HepG2 (cell line): ENCODE measurements around the gene NLRC5. TPM values are rescaled to one million over a fixed set of nuclear protein-coding genes. Genes with fewer than 3 reads are reported as not detected.

Experiments used
- ATAC-seq: fragments of 200-7000 bp; cut with Tn5 transposase; 3 replicates; pipeline ENCODE4 v1.9.1; 2020; ENCODE audit warnings: mild to moderate bottlenecking, moderate library complexity
- BruUV-seq: library from RNA; stranded (reverse); fragments of 400-500 nt; replicated peaks from 2 replicates; lab custom pipeline; 2021; lab: Mats Ljungman, UMichigan
- CTCF ChIA-PET: fragments of 300-600 bp; formaldehyde crosslinking; extraction: SDS; loops from one replicate; lab custom pipeline; 2021; ENCODE audit warnings: low total read pairs, inconsistent platforms, low intra/inter-chr PET ratio; lab: Yijun Ruan, JAX
- POLR2A ChIA-PET: fragments of 350-600 bp; sonication (Branson Sonifier 250); formaldehyde crosslinking; loops from one replicate; lab custom pipeline; 2020; ENCODE audit warnings: antibody characterized with exemption, inconsistent platforms; lab: Yijun Ruan, JAX
- DNase-seq: peaks from one replicate; pipeline ENCODE4 v3.0.0-alpha.2; 2015; ENCODE audit warnings: low spot score
- FAIRE-seq: peaks from 3 replicates; lab custom pipeline; 2011; peaks lifted over from hg19 to GRCh38; lab: Jason Lieb, UNC
- H2AFZ ChIP-seq: one replicate; pipeline ENCODE4 v1.6.1; 2011; ENCODE audit warnings: low read length, inconsistent platforms
- H3K27ac ChIP-seq: fragments of 300-600 bp; 3 replicates; pipeline ENCODE4 v1.8.0; 2011; ENCODE audit warnings: mixed run types, mild to moderate bottlenecking, mixed read lengths, low read length, inconsistent platforms; ENCODE audit not compliant: insufficient read depth; ENCODE audit errors: extremely low read length
- H3K27me3 ChIP-seq, 2 experiments: fragments of 200-600 bp in 1 of 2; 2 replicates in 1 of 2; 3 replicates in 1 of 2; pipeline versions ENCODE4 v1.6.0 to v1.8.0; 2011; ENCODE audit warnings: low read length in 2 of 2, mild to moderate bottlenecking in 2 of 2, moderate library complexity in 2 of 2, inconsistent platforms in 1 of 2; ENCODE audit not compliant: insufficient read depth in 2 of 2, control insufficient read depth in 1 of 2
- H3K36me3 ChIP-seq, 2 experiments: fragments of 200-600 bp in 1 of 2; replicated peaks in 1 of 2; 2 replicates in 1 of 2; 3 replicates in 1 of 2; pipeline versions ENCODE4 v1.5.1 to v1.8.0; 2011; ENCODE audit warnings: low read length in 2 of 2, inconsistent platforms in 1 of 2; ENCODE audit not compliant: insufficient read depth in 2 of 2, control insufficient read depth in 1 of 2
- H3K4me1 ChIP-seq: 2 replicates; pipeline ENCODE4 v1.5.1; 2012; ENCODE audit warnings: low read length, inconsistent platforms; ENCODE audit not compliant: insufficient read depth
- H3K4me2 ChIP-seq: 2 replicates; pipeline ENCODE4 v1.6.0; 2011; ENCODE audit warnings: low read depth, low read length, inconsistent platforms
- H3K4me3 ChIP-seq, 3 experiments: fragments of 200-600 bp in 1 of 3; sonication (generic), shearing (Covaris generic) in 1 of 3; replicated peaks in 1 of 3; 2 replicates each; pipeline ENCODE4 v1.5.1; 2011 to 2016; ENCODE audit warnings: low read length in 3 of 3, inconsistent platforms in 2 of 3, low read depth in 2 of 3, mild to moderate bottlenecking in 2 of 3, control low read depth in 1 of 3, mixed read lengths in 1 of 3; ENCODE audit not compliant: insufficient read depth in 1 of 3
- H3K79me2 ChIP-seq: one replicate; pipeline ENCODE4 v1.6.1; 2011; ENCODE audit warnings: low read length, inconsistent platforms; ENCODE audit not compliant: insufficient read depth
- H3K9ac ChIP-seq: 2 replicates; pipeline ENCODE4 v1.6.0; 2011; ENCODE audit warnings: mild to moderate bottlenecking, low read depth, low read length, inconsistent platforms; ENCODE audit not compliant: insufficient read depth
- H3K9me3 ChIP-seq: 2 replicates; pipeline ENCODE4 v1.5.1; 2012; ENCODE audit warnings: mild to moderate bottlenecking, low read length
- H4K20me1 ChIP-seq: 2 replicates; pipeline ENCODE4 v1.6.0; 2011; ENCODE audit warnings: inconsistent platforms, mild to moderate bottlenecking, low read length, moderate library complexity; ENCODE audit not compliant: insufficient read depth
- AHR ChIP-seq: IDR thresholded peaks from 2 replicates; pipeline ENCODE4 v1.6.1; 2018; ENCODE audit warnings: missing genetic modification reagents, missing compliant biosample characterization
- ARID5B ChIP-seq: IDR thresholded peaks from 2 replicates; pipeline ENCODE4 v1.4.0; 2020; ENCODE audit warnings: mild to moderate bottlenecking, missing genetic modification reagents
- BRCA1 ChIP-seq: sonication (generic); formaldehyde crosslinking; IDR thresholded peaks from 2 replicates; pipeline ENCODE4 v1.4.0; 2020; ENCODE audit warnings: missing genetic modification reagents
- CEBPB ChIP-seq: IDR thresholded peaks from 2 replicates; pipeline ENCODE4 v1.6.1; 2011; ENCODE audit warnings: low read depth, low read length, improper control_type of control experiment, borderline replicate concordance
- ELF1 ChIP-seq: sonication (generic); formaldehyde crosslinking; IDR thresholded peaks from 2 replicates; pipeline ENCODE4 v1.4.0; 2020; ENCODE audit warnings: missing genetic modification reagents
- HMGXB4 ChIP-seq, 2 experiments: sonication (generic) in 1 of 2; formaldehyde crosslinking in 1 of 2; IDR thresholded peaks; 2 replicates each; pipeline versions ENCODE4 v1.4.0 to v1.6.1; 2018 to 2020; ENCODE audit warnings: missing genetic modification reagents in 2 of 2, borderline replicate concordance in 1 of 2, low read depth in 1 of 2, mild to moderate bottlenecking in 1 of 2, missing biosample characterization in 1 of 2
- LCORL ChIP-seq, 2 experiments: fragments of 450-650 bp in 1 of 2; sonication (generic) in 1 of 2; formaldehyde crosslinking in 1 of 2; IDR thresholded peaks; 2 replicates each; pipeline versions ENCODE4 v1.5.0 to v1.6.1; 2017 to 2020; ENCODE audit warnings: antibody characterized with exemption in 1 of 2, missing genetic modification reagents in 1 of 2
- MIER2 ChIP-seq: IDR thresholded peaks from 2 replicates; pipeline ENCODE4 v1.6.1; 2016; ENCODE audit warnings: missing biosample characterization, missing genetic modification reagents
- MTERF4 ChIP-seq: sonication (generic); formaldehyde crosslinking; IDR thresholded peaks from 2 replicates; pipeline ENCODE4 v1.8.0; 2023; ENCODE audit warnings: mild to moderate bottlenecking, missing genetic modification reagents
- PHF21A ChIP-seq: sonication (generic); formaldehyde crosslinking; IDR thresholded peaks from 2 replicates; pipeline ENCODE4 v1.5.0; 2020; ENCODE audit warnings: mild to moderate bottlenecking, missing genetic modification reagents
- RXRA ChIP-seq: sonication (generic); formaldehyde crosslinking; IDR thresholded peaks from 2 replicates; pipeline ENCODE4 v1.5.1; 2020; ENCODE audit warnings: missing genetic modification reagents
- SP140L ChIP-seq: sonication (generic); formaldehyde crosslinking; IDR thresholded peaks from 2 replicates; pipeline ENCODE4 v1.4.0; 2020; ENCODE audit warnings: missing genetic modification reagents, borderline replicate concordance
- TEF ChIP-seq: sonication (generic); formaldehyde crosslinking; IDR thresholded peaks from 2 replicates; pipeline ENCODE4 v1.5.0; 2020; ENCODE audit warnings: missing genetic modification reagents
- YEATS4 ChIP-seq: sonication (generic); formaldehyde crosslinking; IDR thresholded peaks from 2 replicates; pipeline ENCODE4 v1.4.0; 2020; ENCODE audit warnings: missing genetic modification reagents, borderline replicate concordance
- ZBTB1 ChIP-seq: sonication (generic); formaldehyde crosslinking; IDR thresholded peaks from 2 replicates; pipeline ENCODE4 v1.4.0; 2020; ENCODE audit warnings: missing genetic modification reagents, borderline replicate concordance
- ZBTB3 ChIP-seq: sonication (generic); formaldehyde crosslinking; IDR thresholded peaks from 2 replicates; pipeline ENCODE4 v1.4.0; 2020; ENCODE audit warnings: low read depth, mild to moderate bottlenecking, moderate library complexity, missing genetic modification reagents, borderline replicate concordance
- ZNF124 ChIP-seq: sonication (generic); formaldehyde crosslinking; IDR thresholded peaks from 2 replicates; pipeline ENCODE4 v1.4.0; 2020; ENCODE audit warnings: missing genetic modification reagents
- WGBS: methylation state at CpG from one replicate; pipeline ENCODE4 v1.1.6; 2017; ENCODE audit warnings: low lambda C conversion rate; 5-methylcytosine and 5-hydroxymethylcytosine counted together
- in situ Hi-C: cut with HindIII; loops from 2 replicates; pipeline ENCODE4 v1.10.0; 2017; ENCODE audit warnings: low pct_unique_long_range_greater_than_20kb; ENCODE audit not compliant: extremely low pct_ligation_motif_present
- intact Hi-C: fragments of 100-400 bp; cut with micrococcal nuclease; formaldehyde crosslinking; loops from one replicate; pipeline ENCODE4 v1.10.0; 2022; ENCODE audit not compliant: unreplicated experiment
- polyA plus RNA-seq, 8 experiments: library from polyadenylated mRNA; depleted of rRNA in 3 of 8; stranded (reverse) in 7 of 8; unstranded in 1 of 8; fragments of >200 nt; fragmentation: Illumina TruSeq in 4 of 8; extraction: Trizol in 4 of 8; gene quantifications; 2 replicates each; pipeline versions ENCODE4 v1.2.1 to v1.2.3, GENCODE V29; 2011 to 2016; ENCODE audit warnings: low read depth in 4 of 8, missing spikeins in 1 of 8, mixed read lengths in 1 of 8; ENCODE audit not compliant: insufficient read depth in 1 of 8
- total RNA-seq, 5 experiments: library from RNA; depleted of rRNA; stranded (reverse); fragments of >200 nt; fragmentation: Illumina TruSeq; extraction: Trizol; gene quantifications; 2 replicates each; pipeline ENCODE4 v1.2.3, GENCODE V29; 2016; ENCODE audit warnings: low read depth in 1 of 5

NLRC5 gene
- total and polyA plus RNA-seq, 2 of the 13 experiments (the other 11 are each of a cell fraction or from before 2014, with no cell fraction given), result 6.3 to 12.7 TPM

GRCh38 chr16:56967733-56968132 lies 21.6 kb upstream of the NLRC5 start:
- no peak overlapping the region for H2AFZ ChIP-seq
- BruUV-seq, result no TSS peak
- ChIA-PET POLR2A (interaction anchor here (0.9 to 1.4 kb wide), 4 partner anchors 9 to 36 kb away, joined by 3 to 8 read pairs (median 4); no protein-coding TSS in a partner anchor), CTCF (no interaction called here)
- no peaks in the 10 kb centered on the region for H4K20me1 ChIP-seq
- H3K27me3 ChIP-seq, result no peaks in the 10 kb centered on the region
- H3K4me1 ChIP-seq, result peaks cover 71% of the 10 kb centered on the region
- H3K27ac ChIP-seq, result peak overlapping the region; percentile 11
- H3K9me3 ChIP-seq, result no peaks in the 10 kb centered on the region
- ATAC-seq (peak; percentile 77), FAIRE-seq (peak; percentile 94), DNase-seq (peak; percentile 86)
- no peak overlapping the region for H3K9ac ChIP-seq
- H3K36me3 ChIP-seq, result no peaks in the 10 kb centered on the region
- intact Hi-C loops (no loop called here), in situ Hi-C loops (no loop called here)
- WGBS, result 0% methylated on average over 2 of the region's 2 CpGs
- no peaks in the 10 kb centered on the region for H3K79me2 ChIP-seq
- peak overlapping the region; percentile 19 for H3K4me2 ChIP-seq
- no peak overlapping the region for H3K4me3 ChIP-seq
- TF ChIP-seq ZBTB1 (CRISPR knock-in tag) (no peak), ZNF124 (CRISPR knock-in tag) (0 out of 2 replicates have a peak, but pooled peaks have one; percentile 46), RXRA (CRISPR knock-in tag) (no peak; the same call in 1 of the 2 replicates), TEF (CRISPR knock-in tag) (peak; percentile 94), ELF1 (CRISPR knock-in tag) (peak; percentile 45; the same call in 1 of the 2 replicates), ZBTB3 (CRISPR knock-in tag) (peak; percentile 60; the same call in 1 of the 2 replicates), ARID5B (peak; percentile 84), YEATS4 (CRISPR knock-in tag) (peak; percentile 43; the same call in 1 of the 2 replicates), AHR (CRISPR knock-in tag) (no peak), SP140L (CRISPR knock-in tag) (0 out of 2 replicates have a peak, but pooled peaks have one; percentile 66), LCORL (IDR thresholded peaks at IDR 0.05) (peak; percentile 55; the same call in 1 of the 2 replicates), LCORL (CRISPR knock-in tag; IDR thresholded peaks at IDR 0.05) (peak; percentile 90), CEBPB (peak; percentile 95), BRCA1 (CRISPR knock-in tag) (peak; percentile 23; the same call in 1 of the 2 replicates), MTERF4 (CRISPR knock-in tag) (no peak), PHF21A (CRISPR knock-in tag) (peak; percentile 62; the same call in 1 of the 2 replicates), MIER2 (CRISPR knock-in tag) (no peak), HMGXB4 (CRISPR knock-in tag; IDR thresholded peaks at IDR 0.05; ENCODE audit: borderline replicate concordance in 1 of 2, low read depth in 1 of 2) (peak in 1 of 2 experiments; percentile 27; a peak in 1 of 4 replicates)
